ENCODE data around the gene OR5M3. TPM values are rescaled to one million over a fixed set of nuclear protein-coding genes. Genes with fewer than 3 reads are reported as not detected.

OR5M3 gene
- not detected for total RNA-seq

- intact Hi-C loops (cut with DNase I), result no loop called here
- no peak for TF ChIP-seq CTCF (IDR thresholded peaks at IDR 0.05)
- TF ChIP-seq POLR2A (IDR thresholded peaks at IDR 0.05), result no peak
- H3K9me3 ChIP-seq, result no peaks in the 10 kb centered on the region
These were observed at the start of gene OR5M3 for GRCh38 chr11:56473252-56473651. TSS of gene OR5M3 (minus strand) at chr11:56473352. CDS start at chr11:56470497, 2,855 bp downstream.

GRCh38 chr11:56522008-56522407, 48.9 kb upstream of the OR5M3 start:
- WGBS, 2 donors, result 57 to 60% methylated on average over 5 of the region's 5 CpGs
- intact Hi-C loops (cut with DNase I), result no loop called here
- Histone ChIP-seq H3K4me1 (no peaks in the 10 kb centered on the region), H3K4me3 (no peak overlapping the region), H3K27ac (no peak overlapping the region), H3K27me3 (no peaks in the 10 kb centered on the region), H3K36me3 (no peaks in the 10 kb centered on the region), H3K9me3 (no peaks in the 10 kb centered on the region)
- TF ChIP-seq POLR2A (IDR thresholded peaks at IDR 0.05), result no peak
- TF ChIP-seq CTCF (IDR thresholded peaks at IDR 0.05), result no peak
- no peak for DNase-seq

More at GRCh38 chr11:56473252-56473651, at the start of gene OR5M3:
- Histone ChIP-seq H3K36me3 (no peaks in the 10 kb centered on the region), H3K27me3 (no peaks in the 10 kb centered on the region), H3K4me3 (no peak within 1 kb of the TSS), H3K4me1 (no peaks in the 10 kb centered on the region), H3K27ac (no peak within 1 kb of the TSS)
- WGBS, 2 donors, result 67 to 74% methylated on average over 6 of the region's 6 CpGs
- DNase-seq, result no peak

GRCh38 chr11:56513280-56513679, 40.1 kb upstream of the OR5M3 start:
- no peaks in the 10 kb centered on the region for H3K27me3 ChIP-seq
- no peak overlapping the region for H3K27ac ChIP-seq
- WGBS, 2 donors, result 64 to 93% methylated on average over 1 of the region's 1 CpG
- DNase-seq, result no peak
- no peaks in the 10 kb centered on the region for H3K9me3 ChIP-seq
- intact Hi-C loops (cut with DNase I), result no loop called here
- no peaks in the 10 kb centered on the region for H3K36me3 ChIP-seq
- TF ChIP-seq CTCF (IDR thresholded peaks at IDR 0.05), result no peak
- TF ChIP-seq POLR2A (IDR thresholded peaks at IDR 0.05), result no peak
- no peaks in the 10 kb centered on the region for H3K4me1 ChIP-seq
- no peak overlapping the region for H3K4me3 ChIP-seq

GRCh38 chr11:56509439-56509838, 36.3 kb upstream of the OR5M3 start:
- Histone ChIP-seq H3K27ac (no peak overlapping the region), H3K9me3 (no peaks in the 10 kb centered on the region), H3K27me3 (no peaks in the 10 kb centered on the region), H3K36me3 (no peaks in the 10 kb centered on the region), H3K4me1 (no peaks in the 10 kb centered on the region), H3K4me3 (no peak overlapping the region)
- 73 to 96% methylated on average over 1 of the region's 1 CpG for WGBS, 2 donors
- TF ChIP-seq CTCF (IDR thresholded peaks at IDR 0.05) (no peak), POLR2A (IDR thresholded peaks at IDR 0.05) (no peak)
- DNase-seq, result no peak
- intact Hi-C loops (cut with DNase I), result no loop called here

- intact Hi-C loops (cut with DNase I), result no loop called here
- Histone ChIP-seq H3K36me3 (no peaks in the 10 kb centered on the region), H3K27ac (no peak overlapping the region), H3K9me3 (peaks cover 0 to 7% (median 0%) of the 10 kb centered on the region in 3 donors), H3K27me3 (no peaks in the 10 kb centered on the region), H3K4me1 (no peaks in the 10 kb centered on the region), H3K4me3 (no peak overlapping the region)
- no peak for DNase-seq
- no CpG with 5 or more reads among the region's 28 CpGs for WGBS, 2 donors
- no peak for TF ChIP-seq POLR2A (IDR thresholded peaks at IDR 0.05)
- no peak for TF ChIP-seq CTCF (IDR thresholded peaks at IDR 0.05)
These were observed 23.9 kb upstream of the OR5M3 start for GRCh38 chr11:56497010-56497409.
